AG09309 (cell line): Measurements from ENCODE around the gene OTOF.

Experiments
- DNase-seq: peaks from one replicate; pipeline ENCODE4 v3.0.0-alpha.2; 2010; ENCODE audit warnings: low read depth
- H3K4me3 ChIP-seq: 2 replicates; pipeline ENCODE4 v1.5.1; 2011; ENCODE audit warnings: mild to moderate bottlenecking, low read depth, low read length, moderate library complexity; ENCODE audit not compliant: control insufficient read depth
- CTCF ChIP-seq: IDR thresholded peaks from 2 replicates; pipeline ENCODE4 v1.5.1; 2011; ENCODE audit warnings: mild to moderate bottlenecking, low read depth, low read length, inconsistent platforms; ENCODE audit not compliant: insufficient read depth, control insufficient read depth; ENCODE audit errors: missing control alignments

Gene OTOF

GRCh38 chr2:26521054-26521912 is 43.4 kb upstream of the OTOF start:
- no peak overlapping the region for H3K4me3 ChIP-seq
- TF ChIP-seq CTCF, result peak; percentile 25
- DNase-seq, result no peak

GRCh38 chr2:26520148-26520449 is 42.2 kb upstream of the OTOF start:
- DNase-seq, result no peak
- TF ChIP-seq CTCF, result no peak
- H3K4me3 ChIP-seq, result no peak overlapping the region

- no peak overlapping the region for H3K4me3 ChIP-seq
- no peak for TF ChIP-seq CTCF
- no peak for DNase-seq
These were observed 41.6 kb upstream of the OTOF start for GRCh38 chr2:26519396-26520147.

- TF ChIP-seq CTCF, result no peak
- DNase-seq, result no peak
- no peak overlapping the region for H3K4me3 ChIP-seq
These were observed 38.9 kb upstream of the OTOF start for GRCh38 chr2:26516781-26517180.

GRCh38 chr2:26516246-26516645 is 38.3 kb upstream of the OTOF start:
- no peak for TF ChIP-seq CTCF
- DNase-seq, result no peak
- H3K4me3 ChIP-seq, result no peak overlapping the region

- TF ChIP-seq CTCF, result no peak
- no peak overlapping the region for H3K4me3 ChIP-seq
- DNase-seq, result no peak
These were observed 37.8 kb upstream of the OTOF start for GRCh38 chr2:26515771-26516170.

GRCh38 chr2:26514045-26514444 is 36.1 kb upstream of the OTOF start:
- H3K4me3 ChIP-seq, result no peak overlapping the region
- no peak for TF ChIP-seq CTCF
- no peak for DNase-seq
